T47D (cell line): ENCODE results near the gene LHFPL6.

Experiments
- DNase-seq, 2 experiments: peaks; one replicate each; pipeline versions ENCODE4 v3.0.0 to v3.0.0-alpha.2; 2011 to 2012; ENCODE audit warnings: low read depth in 1 of 2, low spot score in 1 of 2
- JUND ChIP-seq: IDR thresholded peaks from 2 replicates; pipeline ENCODE4 v1.6.1; 2012; ENCODE audit warnings: low read depth
- in situ Hi-C: cut with HindIII; loops from 2 replicates; pipeline ENCODE4 v1.10.0; 2016; ENCODE audit warnings: low sequenced_read_pairs, low pct_unique_long_range_greater_than_20kb

LHFPL6 gene

DNA sequence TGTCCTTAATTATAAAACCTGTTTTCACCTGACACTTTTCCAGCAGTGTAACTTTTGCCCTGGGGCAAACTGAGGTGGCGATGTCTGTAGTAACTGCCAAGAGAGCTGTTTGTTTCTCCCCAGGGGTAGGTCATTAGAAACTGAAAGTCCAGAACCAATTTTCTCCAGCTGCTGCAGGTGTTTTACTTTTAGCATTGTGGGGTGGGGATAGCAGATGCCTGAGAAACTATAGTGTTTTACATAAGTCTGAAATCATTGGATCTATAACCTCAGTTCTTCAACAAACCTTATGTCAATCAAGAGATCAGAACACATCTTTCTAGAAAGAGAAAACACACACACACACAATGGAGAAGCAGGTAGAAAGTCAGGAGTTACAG, 92.7 kb downstream of the LHFPL6 start:
- in situ Hi-C loops = no loop called here
- DNase-seq = peak; percentile 10 to 81

DNA sequence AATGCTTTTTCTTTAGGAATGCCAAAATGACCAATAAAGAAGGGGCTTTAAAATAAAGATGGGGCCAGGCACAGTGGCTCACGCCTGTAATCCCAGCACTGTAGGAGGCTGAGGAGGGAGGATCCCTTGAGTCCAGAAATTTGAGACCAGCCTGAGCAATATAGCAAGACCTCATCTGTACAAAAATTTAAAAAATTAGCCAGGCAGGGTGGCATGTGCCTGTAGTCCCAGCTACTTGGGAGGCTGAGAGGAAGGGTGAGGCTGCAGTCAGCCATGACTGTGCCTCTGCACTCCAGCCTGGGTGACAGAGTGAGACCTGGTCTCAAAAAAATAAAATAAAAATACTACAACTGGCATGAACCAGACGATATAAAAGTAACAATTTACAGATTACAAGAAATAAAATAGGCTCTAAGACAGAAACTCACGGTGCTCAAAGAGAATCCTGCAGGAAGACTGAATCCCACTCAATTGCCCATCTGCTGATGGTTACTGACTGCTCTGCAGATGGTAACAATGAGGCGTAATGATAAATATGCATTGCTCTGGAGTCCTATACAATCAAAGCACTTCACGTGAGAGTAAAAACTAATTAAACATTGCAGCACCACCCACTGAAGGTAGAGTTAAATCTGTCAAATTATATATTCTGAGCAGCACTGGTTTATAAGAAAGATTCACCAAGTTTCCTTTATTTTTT, 93.2 kb downstream of the LHFPL6 start:
- no peak for DNase-seq
- TF ChIP-seq JUND = no peak
- in situ Hi-C loops = no loop called here

More for the DNA sequence above, 92.7 kb downstream of the LHFPL6 start:
- no peak for TF ChIP-seq JUND

DNA sequence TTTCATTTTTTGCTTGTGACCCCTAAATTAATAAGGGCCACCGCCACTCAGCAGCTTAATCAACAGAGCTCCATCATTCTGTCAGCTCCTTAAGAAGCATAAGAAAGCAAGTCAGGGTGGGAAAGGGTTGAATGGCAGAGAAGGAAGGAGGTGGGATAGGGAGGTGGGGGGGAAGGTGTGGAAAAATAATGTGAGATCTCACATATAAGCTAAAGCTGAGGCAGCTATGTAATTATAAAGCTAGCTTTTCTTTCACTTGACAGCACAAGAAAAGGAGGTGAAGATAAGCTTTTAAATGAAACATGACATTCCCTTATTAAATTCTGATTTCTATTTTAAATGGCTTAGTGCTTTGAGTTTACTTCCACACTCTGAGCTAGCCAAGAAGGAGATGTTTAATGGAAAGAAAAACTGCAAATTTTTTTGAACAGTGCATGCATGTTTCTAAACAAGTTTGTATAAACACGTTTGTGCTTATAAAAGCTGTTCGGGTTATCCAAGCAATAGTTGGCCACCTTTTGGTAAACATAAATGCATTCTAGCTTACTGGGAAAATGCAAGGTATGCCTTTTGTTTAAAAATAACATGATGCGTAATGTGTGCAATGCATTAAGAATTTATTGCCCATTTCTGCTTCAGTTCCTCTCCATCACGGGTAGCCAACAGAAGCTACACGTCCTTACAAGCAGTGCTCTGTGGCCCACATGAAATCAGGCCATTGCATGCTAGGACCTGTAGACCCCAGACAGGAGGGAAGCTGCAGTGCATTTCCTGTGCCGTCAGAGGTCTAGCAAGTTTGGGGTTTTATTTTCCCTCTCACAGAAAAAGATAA, 96.2 kb downstream of the LHFPL6 start:
- in situ Hi-C loops = no loop called here
- peak in 1 of 2 experiments; percentile 4 for DNase-seq
- TF ChIP-seq JUND = no peak

DNA sequence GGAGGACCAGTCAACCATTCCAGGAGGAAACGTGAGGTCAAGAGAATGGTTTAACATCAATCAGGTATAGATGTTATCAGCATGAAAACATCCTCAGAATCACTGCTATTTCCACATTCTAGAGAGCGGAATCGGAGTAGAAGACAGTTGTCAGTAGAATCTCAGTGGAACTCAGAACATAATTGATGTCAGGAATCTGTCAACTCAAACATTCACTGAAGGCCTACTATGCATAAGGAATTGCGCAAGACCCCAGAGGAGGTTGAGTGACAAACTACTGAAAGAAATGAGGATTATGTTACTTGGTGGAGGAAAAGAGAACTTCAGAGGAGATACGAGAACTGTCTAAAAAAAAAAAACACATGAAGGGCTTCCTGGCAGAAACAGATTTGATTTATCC, 97.8 kb downstream of the LHFPL6 start:
- TF ChIP-seq JUND = no peak
- in situ Hi-C loops = no loop called here
- no peak for DNase-seq

DNA sequence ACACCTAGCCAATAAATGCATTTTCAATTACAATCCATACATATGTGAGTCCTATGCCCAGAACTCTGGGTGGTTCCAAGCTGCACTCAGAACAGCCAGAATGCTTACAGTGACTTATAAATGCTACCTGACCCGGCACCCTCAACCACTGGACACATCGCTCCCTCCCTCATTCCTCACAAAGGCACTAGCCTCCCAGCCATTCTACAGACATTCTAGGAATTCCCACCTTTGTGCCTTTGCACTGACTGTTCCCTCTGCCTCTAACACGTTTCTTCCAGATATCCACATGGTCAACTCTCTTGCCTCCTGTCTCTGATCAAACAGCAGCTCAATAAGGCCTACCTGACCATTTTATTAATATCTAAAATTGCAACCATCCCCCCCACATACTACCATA, 99.9 kb downstream of the LHFPL6 start:
- DNase-seq = no peak
- no peak for TF ChIP-seq JUND
- in situ Hi-C loops = no loop called here

DNA sequence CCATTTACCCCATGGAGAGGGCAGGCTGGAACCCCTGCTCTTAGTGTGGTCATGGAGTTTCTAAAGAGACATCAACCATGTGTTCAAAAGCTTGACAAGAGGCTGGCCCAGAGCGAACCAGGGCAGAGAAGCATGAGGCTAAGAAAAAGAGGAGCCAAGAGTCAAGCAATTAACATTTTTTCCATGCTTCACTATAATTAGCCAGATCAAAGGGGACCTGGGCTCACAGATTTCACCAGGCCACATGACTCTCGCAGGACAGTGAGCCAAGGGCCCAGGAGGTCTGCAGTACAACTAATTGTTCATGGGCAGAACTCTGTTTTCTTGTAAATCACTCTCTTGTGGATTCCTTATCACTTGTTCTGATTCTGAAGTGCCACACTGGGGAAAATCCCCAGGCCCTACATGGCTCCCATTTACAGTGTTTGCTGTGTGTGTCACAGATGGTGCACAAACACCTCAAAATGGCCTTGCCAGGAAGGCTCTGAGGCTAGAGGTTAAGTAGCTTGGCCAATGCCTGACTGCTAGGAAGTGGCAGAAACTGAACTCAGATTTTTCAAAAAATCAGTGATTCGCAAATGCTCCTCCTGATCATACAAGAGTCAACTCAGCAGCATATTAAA, 101.2 kb downstream of the LHFPL6 start:
- in situ Hi-C loops = no loop called here
- DNase-seq = no peak
- TF ChIP-seq JUND = no peak

- no peak for DNase-seq
- TF ChIP-seq JUND = no peak
- in situ Hi-C loops = no loop called here
Measured at GRCh38 chr13:39499604-39500003, 103.4 kb downstream of the LHFPL6 start.

GRCh38 chr13:39498471-39499114, 104.4 kb downstream of the LHFPL6 start:
- TF ChIP-seq JUND = no peak
- in situ Hi-C loops = no loop called here
- DNase-seq = no peak

DNA sequence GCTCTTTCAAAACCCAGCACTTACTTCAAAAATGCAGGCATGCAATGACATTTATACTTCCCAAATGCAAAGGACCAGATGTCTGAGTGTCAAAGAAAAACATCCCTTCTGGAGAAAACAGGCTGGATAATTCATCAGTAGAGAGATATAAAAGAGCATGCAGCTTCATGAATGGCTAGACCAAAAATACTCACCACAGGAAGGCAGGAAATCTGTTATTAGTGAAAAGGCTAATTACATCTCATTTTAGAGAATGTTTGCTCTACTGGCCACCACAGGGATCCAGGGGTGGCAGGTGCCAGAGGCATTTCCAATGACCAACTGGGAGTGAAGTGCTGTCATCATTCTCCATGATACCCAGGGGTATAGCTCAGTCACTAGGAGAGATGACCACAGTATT, 106.5 kb downstream of the LHFPL6 start:
- TF ChIP-seq JUND = no peak
- in situ Hi-C loops = no loop called here
- DNase-seq = no peak

DNA sequence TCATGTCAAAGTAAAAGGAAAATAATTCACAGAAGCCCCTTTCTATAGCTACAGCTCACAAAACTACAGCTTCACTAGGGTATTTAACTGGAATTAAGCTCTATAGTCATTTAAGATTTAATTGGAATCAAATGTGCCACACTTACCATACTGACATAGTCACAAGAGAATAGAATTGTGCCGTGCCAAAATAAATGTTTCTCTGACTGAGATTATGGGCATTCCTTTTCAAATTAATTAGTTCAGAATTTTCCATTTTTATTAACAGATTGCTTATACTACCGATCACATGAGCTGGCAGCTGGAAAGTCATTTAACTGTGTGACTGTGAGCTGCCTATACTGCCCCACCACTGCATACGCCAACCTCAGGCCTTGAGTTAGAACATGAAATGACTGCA, 108.4 kb downstream of the LHFPL6 start:
- DNase-seq = no peak
- no peak for TF ChIP-seq JUND
- in situ Hi-C loops = no loop called here

GRCh38 chr13:39494006-39494405, 109.0 kb downstream of the LHFPL6 start:
- TF ChIP-seq JUND = no peak
- in situ Hi-C loops = no loop called here

GRCh38 chr13:39490136-39490535, 112.9 kb downstream of the LHFPL6 start:
- DNase-seq = no peak
- TF ChIP-seq JUND = no peak
- in situ Hi-C loops = no loop called here

More at GRCh38 chr13:39494006-39494405, 109.0 kb downstream of the LHFPL6 start:
- no peak for DNase-seq
